ENCODE measurements around the gene GLO1. TPM values are rescaled to one million over a fixed set of nuclear protein-coding genes. Genes with fewer than 3 reads are reported as not detected.

The GLO1 gene
- total and polyA plus RNA-seq, 9 of the 15 experiments (the other 6 are each of a cell fraction or from before 2014, with no cell fraction given), result 155 to 331 (median 203) TPM

GRCh38 chr6:38651121-38651784 lies 51.7 kb downstream of the GLO1 start:
- CTCF ChIA-PET (ENCODE audit: low intra/inter-chr PET ratio), result no interaction called here
- ATAC-seq, result no peak
- no peak for FAIRE-seq
- Histone ChIP-seq H3K4me3 (no peak overlapping the region), H3K4me1 (replicated peaks in 1 of 2; ENCODE audit: control insufficient read depth in 2 of 2, insufficient read depth in 2 of 2, low read length in 2 of 2) (no peaks in the 10 kb centered on the region), H4K20me1 (replicated peaks; ENCODE audit: control insufficient read depth, insufficient read depth, low read length) (no peaks in the 10 kb centered on the region), H3K36me3 (ENCODE audit: control insufficient read depth, insufficient read depth, low read length) (no peaks in the 10 kb centered on the region), H3K9me1 (ENCODE audit: control insufficient read depth, insufficient read depth, low read length) (no peaks in the 10 kb centered on the region), H3K27me3 (ENCODE audit: control insufficient read depth in 2 of 2, insufficient read depth in 2 of 2, low read length in 2 of 2) (peaks cover 13 to 19% of the 10 kb centered on the region in 2 experiments), H3K9me3 (replicated peaks; ENCODE audit: control insufficient read depth, insufficient read depth, low read depth, low read length) (no peaks in the 10 kb centered on the region; the same call in 1 of the 2 replicates), H3K9ac (ENCODE audit: insufficient read depth in 1 of 2, low read depth in 2 of 2, low read length in 2 of 2) (no peak overlapping the region), H3K27ac (ENCODE audit: extremely low read depth, low read depth, low read length) (no peak overlapping the region), H3K79me2 (ENCODE audit: control insufficient read depth, insufficient read depth, low read length) (no peaks in the 10 kb centered on the region), H3K4me2 (ENCODE audit: insufficient read depth, low read length) (no peak overlapping the region), H2AFZ (ENCODE audit: low read depth, low read length) (no peak overlapping the region)
- TF ChIP-seq SP1 (CRISPR knock-in tag; IDR thresholded peaks at IDR 0.05) (no peak), FOXA3 (CRISPR knock-in tag; conservative IDR thresholded peaks at IDR 0.05 in 1 of 2, IDR thresholded peaks at IDR 0.05 in 1 of 2) (no peak), ZNF12 (CRISPR knock-in tag; IDR thresholded peaks at IDR 0.05) (peak; percentile 95), ZNF143 (CRISPR knock-in tag; IDR thresholded peaks at IDR 0.05) (no peak), STAT6 (CRISPR knock-in tag; IDR thresholded peaks at IDR 0.05) (no peak), NR0B1 (IDR thresholded peaks at IDR 0.05; ENCODE audit: partially characterized antibody) (no peak)
- POLR2A ChIA-PET, result no interaction called here
- WGBS (ENCODE audit: insufficient coverage, low coverage, missing lambda C conversion rate), result 0% methylated on average over 2 of the region's 2 CpGs
- no peak for DNase-seq (ENCODE audit: extremely low read depth in 1 of 4, low spot score in 3 of 4)
- BruUV-seq (replicated peaks), result no TSS peak
- intact Hi-C loops (cut with micrococcal nuclease), result no loop called here
- in situ Hi-C loops (cut with MboI), result no loop called here
